ENCODE data around the gene LRIT2. TPM values are rescaled to one million over a fixed set of nuclear protein-coding genes. Genes with fewer than 3 reads are reported as not detected.

LRIT2 gene
- polyA plus RNA-seq, 4 donors: not detected

GRCh38 chr10:84243759-84244158, 18.4 kb upstream of the LRIT2 start:
- DNase-seq (ENCODE audit: low read depth in 4 of 4, low spot score in 2 of 4): no peak

- no peak for DNase-seq (ENCODE audit: low read depth in 4 of 4, low spot score in 2 of 4)
Measured at GRCh38 chr10:84241185-84241790, 15.9 kb upstream of the LRIT2 start, which contains the start of gene LRIT1. LRIT1 (minus strand) TSS chr10:84241546; CDS start chr10:84241439, 107 bp downstream.

GRCh38 chr10:84238909-84239308, 13.6 kb upstream of the LRIT2 start:
- DNase-seq (ENCODE audit: low read depth in 4 of 4, low spot score in 2 of 4): no peak

GRCh38 chr10:84237199-84238051, 12.1 kb upstream of the LRIT2 start:
- DNase-seq (ENCODE audit: low read depth in 4 of 4, low spot score in 2 of 4): no peak

- no peak for DNase-seq (ENCODE audit: low read depth in 4 of 4, low spot score in 2 of 4)
Measured at GRCh38 chr10:84236807-84237198, 11.5 kb upstream of the LRIT2 start.

GRCh38 chr10:84235096-84235495, 9.8 kb upstream of the LRIT2 start:
- DNase-seq (ENCODE audit: low read depth in 4 of 4, low spot score in 2 of 4): no peak

GRCh38 chr10:84234479-84234878, 9.1 kb upstream of the LRIT2 start:
- DNase-seq (ENCODE audit: low read depth in 4 of 4, low spot score in 2 of 4): no peak

- no peak for DNase-seq (ENCODE audit: low read depth in 4 of 4, low spot score in 2 of 4)
Measured at GRCh38 chr10:84233940-84234339, 8.6 kb upstream of the LRIT2 start.

- DNase-seq (ENCODE audit: low read depth in 4 of 4, low spot score in 2 of 4): no peak
Measured at GRCh38 chr10:84232376-84232775, 7.0 kb upstream of the LRIT2 start.

GRCh38 chr10:84230359-84230758, 5.0 kb upstream of the LRIT2 start:
- DNase-seq (ENCODE audit: low read depth in 4 of 4, low spot score in 2 of 4): no peak

GRCh38 chr10:84227810-84228209, 2.5 kb upstream of the LRIT2 start:
- DNase-seq (ENCODE audit: low read depth in 4 of 4, low spot score in 2 of 4): no peak

GRCh38 chr10:84226616-84227015, 1.3 kb upstream of the LRIT2 start:
- no peak for DNase-seq (ENCODE audit: low read depth in 4 of 4, low spot score in 2 of 4)

GRCh38 chr10:84224411-84225028, 824 bp downstream of the LRIT2 start:
- peak in 2 of 4 donors; percentile 16 to 18 for DNase-seq (ENCODE audit: low read depth in 4 of 4, low spot score in 2 of 4)

- no peak for DNase-seq (ENCODE audit: low read depth in 4 of 4, low spot score in 2 of 4)
Measured at GRCh38 chr10:84221916-84222315, 3.4 kb downstream of the LRIT2 start.

- no peak for DNase-seq (ENCODE audit: low read depth in 4 of 4, low spot score in 2 of 4)
Measured at GRCh38 chr10:84217746-84218145, 7.6 kb downstream of the LRIT2 start.

GRCh38 chr10:84216834-84217233, 8.5 kb downstream of the LRIT2 start:
- no peak for DNase-seq (ENCODE audit: low read depth in 4 of 4, low spot score in 2 of 4)

- no peak for DNase-seq (ENCODE audit: low read depth in 4 of 4, low spot score in 2 of 4)
Measured at GRCh38 chr10:84214612-84215235, 10.6 kb downstream of the LRIT2 start.

- no peak for DNase-seq (ENCODE audit: low read depth in 4 of 4, low spot score in 2 of 4)
Measured at GRCh38 chr10:84214046-84214572, 11.2 kb downstream of the LRIT2 start.

GRCh38 chr10:84213076-84213475, 12.3 kb downstream of the LRIT2 start:
- DNase-seq (ENCODE audit: low read depth in 4 of 4, low spot score in 2 of 4): no peak

- DNase-seq (ENCODE audit: low read depth in 4 of 4, low spot score in 2 of 4): no peak
Measured at GRCh38 chr10:84212014-84212413, 13.3 kb downstream of the LRIT2 start.

GRCh38 chr10:84211566-84211965, 13.8 kb downstream of the LRIT2 start:
- no peak for DNase-seq (ENCODE audit: low read depth in 4 of 4, low spot score in 2 of 4)

All from left renal cortex interstitium (tissue), 4 donors.